HG02938 (cell line): ENCODE results near the gene NAT14.
"Not testable (repeated sequence)": the region's sequence is repeated elsewhere in the genome, so short reads cannot be mapped to it uniquely, and the experiment has no call there.

Experiments used
- ATAC-seq: cut with Tn5 transposase; IDR thresholded peaks from one replicate; pipeline ENCODE4 v1.9.1; 2021; ENCODE audit warnings: mild to moderate bottlenecking, moderate library complexity; ENCODE audit not compliant: unreplicated experiment

NAT14 gene

DNA sequence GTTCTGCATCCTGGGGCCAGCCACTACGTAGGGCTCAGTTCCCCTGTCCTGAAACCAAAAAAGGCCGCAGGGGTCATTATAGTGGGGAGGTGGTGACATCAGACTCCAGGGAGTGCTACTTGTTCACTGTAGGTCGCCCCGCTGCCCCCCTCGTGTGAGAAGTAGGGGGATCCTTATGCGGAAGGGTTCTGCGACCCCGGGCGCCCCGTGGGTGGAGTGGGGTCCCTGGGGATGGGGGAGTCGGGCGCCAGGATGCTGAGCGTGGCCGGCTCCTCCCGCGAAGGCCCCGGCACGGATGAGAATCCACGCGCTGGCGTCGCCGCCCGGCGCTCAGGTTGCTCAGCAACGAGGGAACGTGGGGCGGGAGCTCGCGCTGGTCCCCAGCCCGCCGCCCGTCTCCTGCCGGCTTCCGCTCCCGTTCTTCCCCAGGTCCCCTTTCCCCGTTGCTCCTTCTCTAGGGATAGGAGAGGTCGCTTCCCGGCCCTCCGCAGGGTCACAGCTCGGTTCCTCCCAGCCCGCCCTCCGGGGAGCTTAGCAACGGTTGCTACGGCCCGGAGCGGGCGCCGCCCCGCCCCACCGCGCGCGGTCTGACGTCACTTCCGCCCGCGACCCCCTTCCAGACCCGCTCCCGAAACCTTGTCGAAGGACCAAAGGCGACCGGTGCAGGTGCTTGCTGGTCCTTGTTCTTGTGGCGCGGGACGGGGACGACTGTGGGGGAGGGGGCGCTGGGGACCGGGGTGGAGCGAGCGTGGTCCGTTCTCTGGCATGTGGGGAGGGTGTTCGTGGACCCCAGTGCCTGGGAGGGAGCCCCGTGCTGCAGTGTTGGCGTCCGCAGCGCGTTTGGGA, at the start of gene NAT14:
Gene NAT14 (plus strand): TSS at position 596 of the 846 bp plus-strand sequence. CDS start 521 bp downstream, outside the sequence.
- no peak for ATAC-seq

DNA sequence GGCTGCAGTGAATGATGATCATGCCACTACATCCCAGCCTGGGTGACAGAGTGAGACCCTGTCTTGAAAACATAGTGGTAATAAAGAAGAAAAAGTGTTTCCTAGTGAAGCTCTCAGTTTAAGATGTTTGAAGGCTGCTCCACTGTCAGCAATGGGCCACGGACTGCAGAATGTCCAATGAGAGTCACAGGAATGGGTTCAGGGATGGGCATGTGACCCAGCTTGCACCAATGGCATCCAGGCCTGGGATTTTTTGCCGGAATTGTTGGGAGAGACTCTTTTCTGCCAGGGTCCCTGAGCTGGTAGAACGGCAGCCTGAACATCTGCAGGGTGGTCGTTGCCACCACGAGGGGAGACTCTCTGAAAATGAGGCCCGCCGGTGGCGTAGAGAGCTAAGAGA, 48.1 kb upstream of the NAT14 start:
- ATAC-seq = no peak

DNA sequence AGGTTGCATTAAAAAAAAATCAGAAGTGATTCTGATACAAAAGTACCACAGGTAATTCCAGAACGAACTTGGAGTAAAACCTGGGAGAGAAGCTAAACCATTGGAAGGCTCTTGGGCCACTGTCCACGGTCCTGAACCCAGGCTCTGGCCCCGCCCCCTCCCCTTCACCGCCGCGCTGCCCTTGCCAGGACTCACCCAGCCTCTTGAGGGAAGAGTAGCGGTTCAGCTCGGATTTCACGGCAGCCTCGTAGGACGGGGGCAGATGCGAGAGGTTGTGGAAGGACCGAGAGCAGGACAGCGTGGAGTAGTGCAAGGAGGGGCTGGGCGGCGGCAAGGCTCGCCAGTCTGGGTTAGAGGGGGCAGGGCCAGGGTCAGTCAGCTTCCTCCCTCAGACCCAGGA, 47.6 kb upstream of the NAT14 start:
- no peak for ATAC-seq

- no peak for ATAC-seq
Observed at GRCh38 chr19:55439052-55439451, 45.9 kb upstream of the NAT14 start.

GRCh38 chr19:55440411-55441105, 44.4 kb upstream of the NAT14 start:
- ATAC-seq = no peak

GRCh38 chr19:55441319-55441691, 43.7 kb upstream of the NAT14 start:
- ATAC-seq = no peak

DNA sequence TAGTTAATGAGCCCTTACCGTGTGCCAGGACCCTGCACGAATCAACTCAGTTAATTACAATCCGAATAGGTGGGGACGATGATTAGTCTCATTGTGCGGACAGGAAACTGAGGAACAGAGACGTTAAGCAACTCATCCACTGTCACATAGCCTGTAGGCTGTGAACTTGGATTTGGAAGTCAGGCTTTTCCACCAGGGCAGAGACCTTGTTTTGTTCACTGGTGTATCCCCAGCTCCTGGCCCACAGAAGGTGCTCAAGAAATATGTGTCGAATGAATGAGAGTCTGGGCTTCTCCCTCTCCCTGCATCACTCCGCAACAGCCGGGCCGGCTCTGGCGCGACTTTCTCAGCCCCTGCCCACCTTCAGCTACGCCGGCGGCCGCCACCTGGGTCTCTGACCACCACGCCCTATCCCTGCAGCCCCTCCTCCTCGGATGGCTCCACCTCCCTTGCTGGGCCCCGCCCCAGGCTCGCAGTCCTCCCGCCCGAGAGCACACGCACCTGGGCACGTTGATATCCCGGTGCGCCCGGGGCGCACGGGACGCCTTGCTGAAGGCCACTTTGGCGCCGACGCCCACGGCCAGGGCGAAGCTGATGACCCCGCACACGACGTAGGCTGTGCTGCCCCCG, 43.2 kb upstream of the NAT14 start:
- ATAC-seq = no peak

DNA sequence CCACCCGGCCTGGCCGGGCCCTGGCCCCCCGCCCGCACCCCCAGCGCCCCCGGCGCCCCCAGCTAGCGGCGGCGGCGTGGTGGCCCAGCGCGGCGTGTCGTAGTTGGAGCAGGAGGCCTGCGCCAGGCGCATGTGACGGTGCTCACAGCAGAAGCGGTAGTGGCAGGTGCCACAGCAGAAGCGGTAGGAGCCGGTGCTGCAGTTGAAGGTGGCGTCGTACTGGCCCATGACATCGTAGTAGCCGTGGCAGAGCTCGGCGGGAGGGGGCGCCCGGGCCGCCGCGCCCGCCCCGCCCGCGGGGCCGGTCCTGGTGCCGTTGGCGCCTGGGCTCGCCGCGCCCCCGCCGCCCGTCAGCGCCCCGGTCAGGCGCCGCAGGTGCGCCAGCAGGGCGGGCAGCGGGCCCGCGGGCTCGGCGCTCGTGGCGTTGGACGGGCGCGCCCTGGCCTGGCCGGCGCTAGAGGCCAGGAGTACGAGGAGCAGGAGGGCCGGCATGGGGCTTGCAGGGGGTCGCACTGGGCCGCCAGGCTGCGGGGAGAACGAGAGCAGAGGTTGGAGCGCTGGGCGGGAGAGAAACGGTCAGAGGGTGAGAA, 42.5 kb upstream of the NAT14 start:
- ATAC-seq = no peak

GRCh38 chr19:55443045-55443823, 41.8 kb upstream of the NAT14 start, which contains the start of gene SHISA7:
Gene SHISA7, minus strand, starts transcription at chr19:55443300. Its CDS starts 437 bp downstream, at chr19:55442863.
- no peak for ATAC-seq

GRCh38 chr19:55443824-55444480, 41.0 kb upstream of the NAT14 start:
- ATAC-seq = no peak

DNA sequence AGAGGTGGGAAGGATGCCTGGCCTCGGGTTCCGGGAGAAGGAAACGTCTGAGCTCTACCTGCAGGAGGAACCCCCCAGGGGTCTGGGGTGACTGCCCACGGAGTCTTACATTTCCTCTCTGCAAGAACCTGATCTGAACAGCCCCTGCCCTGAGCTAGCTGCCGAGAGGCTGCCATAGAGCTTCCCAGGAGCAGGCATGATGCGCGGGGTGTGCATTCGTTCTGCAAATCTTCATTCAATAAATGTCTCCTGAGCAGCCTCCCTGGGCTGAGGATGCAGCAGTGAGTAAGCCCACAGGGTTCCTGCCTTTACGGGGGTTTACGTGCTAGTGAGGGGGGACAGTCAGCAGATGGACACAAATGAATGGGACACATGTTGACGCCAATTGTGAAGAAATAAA, 40.3 kb upstream of the NAT14 start:
- no peak for ATAC-seq

DNA sequence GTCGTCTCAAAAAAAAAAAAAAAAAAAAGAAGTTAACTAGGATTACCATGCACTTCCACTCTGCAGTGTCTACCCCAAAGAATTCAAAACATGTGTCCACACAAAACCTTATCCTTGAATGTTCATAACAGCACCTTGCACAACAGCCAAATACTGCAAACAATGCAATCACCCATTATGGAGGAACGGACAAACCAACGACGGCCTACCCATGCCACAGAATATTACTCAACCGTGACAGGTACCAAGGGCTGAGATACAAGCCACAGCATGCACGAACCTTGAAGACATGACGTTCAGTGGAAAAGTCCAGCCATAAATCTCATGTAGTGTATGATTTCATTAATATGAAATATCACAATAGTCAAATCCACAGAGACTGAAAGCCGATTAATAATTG, 38.9 kb upstream of the NAT14 start:
- ATAC-seq = no peak

DNA sequence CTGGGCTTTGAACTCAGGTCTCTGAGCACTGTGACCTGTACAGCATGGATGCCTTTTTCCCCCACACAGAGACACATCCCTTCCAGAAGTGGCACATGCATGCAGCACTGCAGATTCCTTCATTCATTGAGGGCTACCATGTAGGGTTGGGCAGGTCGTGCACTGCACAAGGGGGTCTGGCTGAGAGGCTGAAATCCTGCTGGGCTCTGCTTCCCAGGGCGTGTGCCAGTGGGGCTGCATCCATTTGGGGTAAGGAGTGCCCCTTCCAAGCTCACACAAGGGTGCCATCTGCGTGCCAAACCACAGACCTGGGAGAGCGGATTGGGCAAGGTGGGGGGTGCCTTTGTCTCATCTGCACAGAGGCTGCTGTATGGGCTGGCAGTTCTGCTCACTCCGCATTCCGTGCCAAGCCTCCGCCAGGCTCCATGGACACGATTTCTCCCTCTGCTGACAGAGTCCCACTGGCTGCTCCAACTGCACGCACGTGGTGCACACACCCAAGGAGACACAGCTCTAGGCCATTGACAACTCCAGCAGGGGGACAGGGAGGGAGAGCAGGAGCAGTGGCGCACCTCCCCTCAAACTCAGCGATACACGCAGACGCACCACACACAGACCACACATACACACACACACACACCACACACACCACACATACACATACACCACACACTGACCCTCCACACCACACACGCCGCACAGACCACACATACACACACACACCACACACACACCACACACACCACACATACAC, 37.4 kb upstream of the NAT14 start:
- ATAC-seq = no peak

GRCh38 chr19:55448175-55448490, 36.9 kb upstream of the NAT14 start:
- ATAC-seq = not testable (repeated sequence)

DNA sequence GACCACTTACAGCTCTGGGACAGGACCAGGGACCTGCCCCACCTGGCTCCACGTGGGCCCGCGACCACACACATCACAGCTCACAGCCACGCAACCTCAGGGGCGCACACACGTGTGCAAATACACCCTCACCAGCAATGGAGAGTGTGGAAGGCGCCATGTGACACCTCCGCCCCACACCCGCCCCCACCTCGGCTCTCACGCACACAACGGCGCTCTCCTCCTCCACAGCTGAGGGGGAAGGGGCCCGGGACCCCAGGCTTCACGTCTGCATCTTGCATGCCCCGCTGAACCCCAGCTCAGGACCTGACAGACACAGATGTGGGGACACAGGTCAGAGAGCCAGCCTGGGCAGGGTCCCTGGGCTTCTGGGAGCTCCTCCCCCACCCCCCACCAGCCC, 35.5 kb upstream of the NAT14 start:
- ATAC-seq = no peak

GRCh38 chr19:55451163-55451964, 33.6 kb upstream of the NAT14 start:
- no peak for ATAC-seq

DNA sequence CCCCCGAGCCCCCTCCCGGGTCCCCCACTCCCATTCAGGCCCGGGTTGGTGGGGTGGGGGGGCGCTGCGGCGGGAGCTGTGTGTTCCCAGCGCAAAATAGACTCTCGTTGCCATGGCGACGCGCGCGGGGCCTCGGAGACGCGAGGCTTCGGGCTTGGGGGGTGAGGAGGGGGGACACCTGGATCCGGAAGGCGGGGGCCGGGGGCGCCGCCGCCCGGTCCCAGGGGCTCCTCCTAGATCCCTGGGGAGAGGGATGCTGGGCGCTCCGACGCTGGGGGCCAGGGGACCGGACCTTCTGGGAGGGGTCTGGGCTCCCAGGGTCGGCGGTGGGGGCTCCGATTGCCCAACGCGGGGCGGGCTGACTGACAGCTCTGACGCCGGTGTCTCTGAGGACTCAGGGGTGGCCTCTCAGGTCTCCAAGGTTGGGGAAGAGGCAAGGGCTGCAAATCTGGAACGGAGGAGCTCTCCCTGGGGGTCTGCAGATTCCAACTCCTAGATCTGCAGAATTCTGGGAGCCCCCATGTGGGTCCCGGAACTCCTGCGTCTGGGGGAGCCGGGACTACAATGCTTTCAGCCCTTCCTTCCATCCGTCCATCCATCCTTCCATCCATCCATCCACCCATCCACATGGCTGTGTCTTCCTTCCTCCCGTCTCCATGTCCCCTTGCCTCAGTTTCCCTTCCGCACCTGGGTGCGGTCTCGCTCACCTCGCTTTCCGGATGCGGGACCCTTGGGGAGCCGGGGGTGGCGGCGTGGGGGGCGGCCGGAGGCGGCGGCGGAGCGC, 32.8 kb upstream of the NAT14 start:
- no peak for ATAC-seq

DNA sequence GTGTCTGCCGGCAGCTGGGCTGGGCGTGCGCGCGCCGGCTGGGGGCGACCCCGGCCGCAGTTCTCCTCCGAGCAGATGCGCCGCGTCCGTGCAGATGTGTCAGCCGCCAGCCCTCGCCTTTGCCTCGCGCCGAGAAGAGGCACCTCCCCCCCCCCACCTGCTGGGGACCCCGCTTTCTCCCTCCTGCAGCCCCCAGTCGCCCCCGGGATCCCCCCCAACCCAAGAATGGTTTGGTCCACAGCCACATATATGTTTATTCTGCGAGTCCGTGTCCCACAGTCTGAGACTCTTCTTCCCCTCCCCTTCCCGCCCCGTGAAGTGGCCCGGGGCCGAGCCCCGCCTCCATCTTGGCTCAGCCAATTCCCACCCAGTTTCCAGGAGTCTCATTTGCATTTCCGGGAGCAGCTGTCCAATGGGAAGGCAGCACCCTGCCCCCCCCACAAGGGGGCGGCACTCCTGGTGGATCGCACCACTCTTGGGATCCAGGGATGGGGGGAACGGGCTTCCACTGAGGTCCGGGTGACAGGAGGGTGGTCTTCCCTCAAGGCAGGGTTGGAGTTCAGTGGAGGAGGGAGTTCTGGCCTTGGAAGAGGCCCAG, 32.1 kb upstream of the NAT14 start:
- no peak for ATAC-seq
